Erythroblast (primary cell): ENCODE measurements around the gene YAE1.
"Not testable (repeated sequence)": the region's sequence is repeated elsewhere in the genome, so short reads cannot be mapped to it uniquely, and the experiment has no call there.

Experiments
- DNase-seq, 2 experiments: peaks; one replicate each; lab custom pipeline; 2025; lab: John Stamatoyannopoulos, UW
- GATA1 ChIP-seq: IDR thresholded peaks from 2 replicates; pipeline ENCODE4 v1.6.1; 2011; ENCODE audit warnings: low read depth, mild to moderate bottlenecking, control low read depth, low read length, moderate library complexity
- POLR2A ChIP-seq: IDR thresholded peaks from 2 replicates; pipeline ENCODE4 v1.6.1; 2011; ENCODE audit warnings: mild to moderate bottlenecking, low read length

Gene YAE1

GRCh38 chr7:39536951-39537350 lies 29.3 kb upstream of the YAE1 start:
- no peak for TF ChIP-seq POLR2A
- TF ChIP-seq GATA1: no peak

GRCh38 chr7:39539816-39540215 lies 26.4 kb upstream of the YAE1 start:
- no peak for DNase-seq
- TF ChIP-seq GATA1 (no peak), POLR2A (no peak)

More at GRCh38 chr7:39536951-39537350, 29.3 kb upstream of the YAE1 start:
- no peak for DNase-seq

GRCh38 chr7:39540320-39540719 lies 25.9 kb upstream of the YAE1 start:
- no peak for TF ChIP-seq GATA1
- TF ChIP-seq POLR2A: no peak
- no peak for DNase-seq

GRCh38 chr7:39541511-39541910 lies 24.7 kb upstream of the YAE1 start:
- TF ChIP-seq POLR2A: no peak
- no peak for TF ChIP-seq GATA1

GRCh38 chr7:39544774-39545173 lies 21.4 kb upstream of the YAE1 start:
- DNase-seq: not testable (repeated sequence)

More at GRCh38 chr7:39541511-39541910, 24.7 kb upstream of the YAE1 start:
- no peak for DNase-seq

- TF ChIP-seq GATA1: no peak
- no peak for TF ChIP-seq POLR2A
- DNase-seq: peak; percentile 5 to 6
These were observed 18.9 kb upstream of the YAE1 start for GRCh38 chr7:39547336-39547735.

GRCh38 chr7:39550411-39550810 lies 15.8 kb upstream of the YAE1 start:
- no peak for DNase-seq
- TF ChIP-seq GATA1 (no peak), POLR2A (no peak)

GRCh38 chr7:39553436-39553835 lies 12.8 kb upstream of the YAE1 start:
- DNase-seq: no peak
- no peak for TF ChIP-seq POLR2A

GRCh38 chr7:39554583-39555165 lies 11.5 kb upstream of the YAE1 start:
- no peak for TF ChIP-seq POLR2A
- TF ChIP-seq GATA1: no peak
- no peak for DNase-seq

- no peak for DNase-seq
- no peak for TF ChIP-seq POLR2A
- no peak for TF ChIP-seq GATA1
These were observed 9.0 kb upstream of the YAE1 start for GRCh38 chr7:39557222-39557621.

- DNase-seq: no peak
- TF ChIP-seq POLR2A (no peak), GATA1 (no peak)
These were observed 8.3 kb upstream of the YAE1 start for GRCh38 chr7:39557911-39558310.

GRCh38 chr7:39560408-39560807 lies 5.8 kb upstream of the YAE1 start:
- DNase-seq: no peak
- no peak for TF ChIP-seq GATA1
- no peak for TF ChIP-seq POLR2A

- TF ChIP-seq POLR2A: no peak
- no peak for TF ChIP-seq GATA1
- no peak for DNase-seq
These were observed 5.2 kb upstream of the YAE1 start for GRCh38 chr7:39560997-39561396.

GRCh38 chr7:39565538-39565937 lies 666 bp upstream of the YAE1 start:
- DNase-seq: no peak
- TF ChIP-seq GATA1 (no peak), POLR2A (no peak)

GRCh38 chr7:39567294-39567693 lies 1.1 kb downstream of the YAE1 start:
- TF ChIP-seq POLR2A: no peak
- TF ChIP-seq GATA1: no peak
- no peak for DNase-seq

GRCh38 chr7:39574673-39575349 lies 8.6 kb downstream of the YAE1 start:
- no peak for DNase-seq
- TF ChIP-seq POLR2A (no peak), GATA1 (no peak)
